H1 (cell line): ENCODE data around the gene COL11A1. TPM values are rescaled to one million over a fixed set of nuclear protein-coding genes. Genes with fewer than 3 reads are reported as not detected.

Source experiments
- CTCF ChIA-PET: fragments of 300-600 bp; sonication (Branson Sonifier 250); formaldehyde crosslinking; loops from one replicate; lab custom pipeline; 2021; ENCODE audit not compliant: partially characterized antibody; lab: Charles Lee
- POLR2A ChIA-PET: fragments of 300-600 bp; sonication (Branson Sonifier 250); formaldehyde crosslinking; loops from one replicate; lab custom pipeline; 2021; ENCODE audit warnings: inconsistent platforms; ENCODE audit not compliant: partially characterized antibody; lab: Charles Lee
- DNase-seq, 2 experiments: peaks; one replicate each; pipeline versions ENCODE4 v3.0.0 to v3.0.0-alpha.2; 2010 to 2022; ENCODE audit warnings: low spot score in 2 of 2, low read depth in 1 of 2, mixed read lengths in 1 of 2
- FAIRE-seq: peaks from 2 replicates; lab custom pipeline; 2011; peaks lifted over from hg19 to GRCh38; lab: Jason Lieb, UNC
- H2AFZ ChIP-seq: 2 replicates; pipeline ENCODE4 v1.8.1; 2012; ENCODE audit warnings: low read length, inconsistent platforms
- H2AK5ac ChIP-seq: 2 replicates; pipeline ENCODE4 v1.6.1; 2013; ENCODE audit warnings: low read depth, low read length
- H2BK120ac ChIP-seq: replicated peaks from 2 replicates; pipeline ENCODE3; 2013; ENCODE audit warnings: low read depth, low read length, inconsistent platforms
- H2BK12ac ChIP-seq: 2 replicates; pipeline ENCODE4 v1.6.1; 2013; ENCODE audit warnings: low read depth, low read length
- H2BK15ac ChIP-seq: 2 replicates; pipeline ENCODE4 v1.6.1; 2013; ENCODE audit warnings: low read length
- H2BK20ac ChIP-seq: 2 replicates; pipeline ENCODE4 v1.6.1; 2013; ENCODE audit warnings: low read length
- H2BK5ac ChIP-seq: 2 replicates; pipeline ENCODE4 v1.6.1; 2013; ENCODE audit warnings: low read depth, low read length
- H3K14ac ChIP-seq: 2 replicates; pipeline ENCODE4 v1.6.1; 2013; ENCODE audit warnings: inconsistent platforms; ENCODE audit not compliant: insufficient read length
- H3K18ac ChIP-seq: 2 replicates; pipeline ENCODE4 v1.6.1; 2013; ENCODE audit warnings: low read length; ENCODE audit errors: extremely low read depth
- H3K23ac ChIP-seq: 2 replicates; pipeline ENCODE4 v1.6.1; 2013; ENCODE audit warnings: inconsistent platforms; ENCODE audit not compliant: insufficient read length
- H3K23me2 ChIP-seq: 2 replicates; pipeline ENCODE4 v1.6.1; 2013; ENCODE audit warnings: low read depth, low read length
- H3K27ac ChIP-seq: 2 replicates; pipeline ENCODE4 v1.6.1; 2011; ENCODE audit warnings: low read depth, low read length, inconsistent platforms
- H3K27me3 ChIP-seq, 4 experiments: replicated peaks in 1 of 4; 1 replicate in 1 of 4; 2 replicates in 3 of 4; pipeline versions ENCODE4 v1.6.1 to v1.8.1; 2011 to 2013; ENCODE audit warnings: low read length in 3 of 4, mild to moderate bottlenecking in 3 of 4, inconsistent platforms in 2 of 4, mixed read lengths in 2 of 4, moderate library complexity in 1 of 4; ENCODE audit not compliant: control insufficient read depth in 3 of 4, insufficient read depth in 3 of 4; ENCODE audit errors: extremely low read depth in 1 of 4
- H3K36me3 ChIP-seq, 4 experiments: 2 replicates each; pipeline versions ENCODE4 v1.6.1 to v1.8.1; 2011 to 2013; ENCODE audit warnings: mild to moderate bottlenecking in 4 of 4, low read length in 3 of 4, moderate library complexity in 2 of 4, control low read depth in 1 of 4, inconsistent platforms in 1 of 4; ENCODE audit not compliant: insufficient read depth in 4 of 4, control insufficient read depth in 2 of 4
- H3K4ac ChIP-seq: replicated peaks from 2 replicates; pipeline ENCODE3; 2013; ENCODE audit warnings: low read length, low read depth, mixed read lengths, inconsistent platforms; ENCODE audit not compliant: insufficient read length
- H3K4me1 ChIP-seq, 4 experiments: replicated peaks in 1 of 4; 1 replicate in 1 of 4; 2 replicates in 3 of 4; pipeline versions ENCODE4 v1.6.1 to v1.8.1; 2011 to 2013; ENCODE audit warnings: low read length in 3 of 4, inconsistent platforms in 2 of 4, mixed read lengths in 1 of 4; ENCODE audit not compliant: insufficient read depth in 4 of 4, control insufficient read depth in 3 of 4
- H3K4me2 ChIP-seq, 2 experiments: 2 replicates each; pipeline versions ENCODE4 v1.6.1 to v1.8.1; 2011 to 2013; ENCODE audit warnings: low read depth in 2 of 2, low read length in 2 of 2, control low read depth in 1 of 2, inconsistent platforms in 1 of 2, mild to moderate bottlenecking in 1 of 2; ENCODE audit not compliant: insufficient read depth in 1 of 2
- H3K4me3 ChIP-seq, 4 experiments: fragments of 200-600, 300-600 bp in 1 of 4; sonication (generic), shearing (Covaris generic), sonication (Bioruptor Twin) in 1 of 4; 2 replicates each; pipeline versions ENCODE4 v1.5.1 to v1.8.1; 2011 to 2016; ENCODE audit warnings: low read length in 4 of 4, low read depth in 3 of 4, control low read depth in 2 of 4, inconsistent platforms in 2 of 4, mild to moderate bottlenecking in 2 of 4, mixed read lengths in 1 of 4, moderate library complexity in 1 of 4; ENCODE audit not compliant: insufficient read depth in 2 of 4; ENCODE audit errors: extremely low read depth in 1 of 4
- H3K56ac ChIP-seq: replicated peaks from 2 replicates; pipeline ENCODE3; 2013; ENCODE audit warnings: low read depth, mild to moderate bottlenecking, mixed read lengths, low read length, inconsistent platforms; ENCODE audit not compliant: insufficient read length
- H3K79me1 ChIP-seq: 2 replicates; pipeline ENCODE4 v1.6.1; 2013; ENCODE audit warnings: low read depth, low read length, control low read depth
- H3K79me2 ChIP-seq, 2 experiments: 2 replicates each; pipeline versions ENCODE4 v1.6.1 to v1.8.1; 2012 to 2013; ENCODE audit warnings: low read length in 2 of 2, mild to moderate bottlenecking in 2 of 2, inconsistent platforms in 1 of 2; ENCODE audit not compliant: insufficient read depth in 2 of 2, control insufficient read depth in 1 of 2
- H3K9ac ChIP-seq, 4 experiments: replicated peaks in 1 of 4; 1 replicate in 1 of 4; 2 replicates in 3 of 4; pipeline versions ENCODE4 v1.6.1 to v1.8.1; 2011 to 2013; ENCODE audit warnings: low read depth in 3 of 4, low read length in 3 of 4, control low read depth in 2 of 4, mild to moderate bottlenecking in 2 of 4, moderate library complexity in 2 of 4, inconsistent platforms in 1 of 4; ENCODE audit errors: extremely low read depth in 1 of 4
- H3K9me3 ChIP-seq, 2 experiments: 2 replicates each; pipeline versions ENCODE4 v1.6.1 to v1.8.1; 2012 to 2013; ENCODE audit warnings: mild to moderate bottlenecking in 2 of 2, moderate library complexity in 2 of 2, control low read depth in 1 of 2, inconsistent platforms in 1 of 2, low read depth in 1 of 2, low read length in 1 of 2, mixed read lengths in 1 of 2; ENCODE audit not compliant: insufficient read depth in 2 of 2
- H4K20me1 ChIP-seq, 2 experiments: replicated peaks in 1 of 2; 2 replicates each; pipeline versions ENCODE3 to v1.8.1; 2011 to 2013; ENCODE audit warnings: inconsistent platforms in 2 of 2, low read length in 2 of 2, mild to moderate bottlenecking in 1 of 2; ENCODE audit not compliant: insufficient read depth in 2 of 2, control insufficient read depth in 1 of 2
- H4K5ac ChIP-seq: 2 replicates; pipeline ENCODE4 v1.6.1; 2013; ENCODE audit warnings: low read length, low read depth, mixed read lengths, inconsistent platforms; ENCODE audit not compliant: insufficient read length
- H4K8ac ChIP-seq: 2 replicates; pipeline ENCODE4 v1.8.0; 2013; ENCODE audit warnings: mild to moderate bottlenecking, moderate library complexity, low read length, inconsistent platforms; ENCODE audit not compliant: insufficient read depth; ENCODE audit errors: extremely low read depth
- H4K91ac ChIP-seq: replicated peaks from 2 replicates; pipeline ENCODE3; 2013; ENCODE audit warnings: low read length, mixed read lengths, inconsistent platforms; ENCODE audit not compliant: insufficient read length
- ATF2 ChIP-seq: IDR thresholded peaks from 2 replicates; pipeline ENCODE4 v1.6.1; 2012; ENCODE audit warnings: low read length, inconsistent platforms
- ATF3 ChIP-seq: IDR thresholded peaks from 2 replicates; pipeline ENCODE4 v1.6.1; 2011; ENCODE audit warnings: low read depth, mild to moderate bottlenecking, low read length; ENCODE audit not compliant: insufficient read depth
- CBX5 ChIP-seq: fragments of 300-800, 300-1000 bp; sonication (generic); IDR thresholded peaks from 2 replicates; pipeline ENCODE4 v1.7.1; 2016; ENCODE audit warnings: antibody characterized with exemption, low read length, low read depth
- CBX8 ChIP-seq: fragments of 300-800, 300-1000 bp; sonication (generic); IDR thresholded peaks from 2 replicates; pipeline ENCODE4 v1.7.1; 2016; ENCODE audit warnings: low read depth, low read length, borderline replicate concordance
- CHD2 ChIP-seq: IDR thresholded peaks from 2 replicates; pipeline ENCODE4 v1.6.1; 2012; ENCODE audit warnings: low read length, improper control_type of control experiment
- GTF2F1 ChIP-seq: IDR thresholded peaks from 2 replicates; pipeline ENCODE4 v1.6.1; 2012; ENCODE audit warnings: low read depth, low read length, improper control_type of control experiment, borderline replicate concordance
- KDM5A ChIP-seq: fragments of 200-600 bp; IDR thresholded peaks from 2 replicates; pipeline ENCODE4 v1.7.1; 2012; ENCODE audit warnings: mild to moderate bottlenecking, low read length, inconsistent platforms, mixed read lengths
- NRF1 ChIP-seq: IDR thresholded peaks from 2 replicates; pipeline ENCODE4 v1.6.1; 2011; ENCODE audit warnings: mild to moderate bottlenecking, low read depth, low read length, improper control_type of control experiment
- SAP30 ChIP-seq: fragments of 300-600 bp; sonication (generic); IDR thresholded peaks from 2 replicates; pipeline ENCODE4 v1.7.1; 2012; ENCODE audit warnings: low read length, moderate library complexity, mild to moderate bottlenecking, inconsistent platforms; ENCODE audit not compliant: insufficient read depth, insufficient replicate concordance
- SP2 ChIP-seq: IDR thresholded peaks from 2 replicates; pipeline ENCODE4 v1.6.1; 2012; ENCODE audit warnings: mild to moderate bottlenecking, low read length, inconsistent platforms
- SRF ChIP-seq: IDR thresholded peaks from 2 replicates; pipeline ENCODE4 v1.6.1; 2011; ENCODE audit warnings: mild to moderate bottlenecking, low read depth, low read length, moderate library complexity
- TCF12 ChIP-seq: IDR thresholded peaks from 2 replicates; pipeline ENCODE4 v1.6.1; 2011; ENCODE audit warnings: low read depth, mild to moderate bottlenecking, low read length
- WGBS, 2 experiments: shearing (Covaris generic) in 1 of 2; methylation state at CpG; one replicate each; pipeline versions ENCODE4 v1.1.6 to v1.1.7; 2013 to 2015; ENCODE audit warnings: low lambda C conversion rate in 2 of 2, mixed read lengths in 2 of 2, inconsistent platforms in 1 of 2, low coverage in 1 of 2, missing lambda C conversion rate in 1 of 2; ENCODE audit not compliant: insufficient replicate concordance in 2 of 2, insufficient coverage in 1 of 2, insufficient read length in 1 of 2; ENCODE audit errors: extremely low coverage in 1 of 2, missing lambda C conversion rate in 1 of 2; 5-methylcytosine and 5-hydroxymethylcytosine counted together
- polyA plus RNA-seq, 7 experiments: library from polyadenylated mRNA; depleted of rRNA in 3 of 7; stranded (reverse) in 5 of 7; unstranded in 2 of 7; fragments of >200 nt in 5 of 7; fragments of 200-250 nt in 2 of 7; gene quantifications; 1 replicate in 5 of 7; 2 replicates in 1 of 7; 4 replicates in 1 of 7; pipeline versions ENCODE4 v1.2.1 to v1.2.3, GENCODE V29; 2011 to 2013; ENCODE audit warnings: missing spikeins in 2 of 7, mixed read lengths in 2 of 7
- total RNA-seq: library from RNA; stranded (reverse); fragmentation: NEBNext Ultra II Directional; extraction: Animal tissue kit (Norgen Biotek cat#: 25700); gene quantifications from 2 replicates; pipeline ENCODE4 v1.2.1, GENCODE V29; 2021

The COL11A1 gene
- total and polyA plus RNA-seq, 2 of the 8 experiments (the other 6 are each of a cell fraction or from before 2014, with no cell fraction given): 4.0 to 27.9 TPM

- no peak for FAIRE-seq
- no peak overlapping the region for H2AK5ac ChIP-seq
- H2BK120ac ChIP-seq: no peak overlapping the region
- no peaks in the 10 kb centered on the region for H3K79me2 ChIP-seq
- POLR2A ChIA-PET: no interaction called here
- no peak overlapping the region for H2BK20ac ChIP-seq
- H3K4me1 ChIP-seq: no peaks in the 10 kb centered on the region
- CTCF ChIA-PET: no interaction called here
- no peak overlapping the region for H2AFZ ChIP-seq
- no peak overlapping the region for H3K23ac ChIP-seq
- DNase-seq: no peak
- no peaks in the 10 kb centered on the region for H4K20me1 ChIP-seq
- no peak overlapping the region for H4K91ac ChIP-seq
- no peak overlapping the region for H3K14ac ChIP-seq
- no peak overlapping the region for H3K18ac ChIP-seq
- no peak overlapping the region for H3K9ac ChIP-seq
- H3K56ac ChIP-seq: no peak overlapping the region
- no peak overlapping the region for H4K5ac ChIP-seq
- no peaks in the 10 kb centered on the region for H3K9me3 ChIP-seq
- no peak overlapping the region for H4K8ac ChIP-seq
- no peak overlapping the region for H3K4me3 ChIP-seq
- H2BK15ac ChIP-seq: no peak overlapping the region
- H2BK5ac ChIP-seq: no peak overlapping the region
- WGBS, 2 experiments: 95% methylated on average over 2 of the region's 2 CpGs; no CpG with 5 or more reads in 1 of the 2 experiments
- H3K36me3 ChIP-seq: no peaks in the 10 kb centered on the region
- H3K27ac ChIP-seq: no peak overlapping the region
- H3K4ac ChIP-seq: no peak overlapping the region
- H3K79me1 ChIP-seq: no peaks in the 10 kb centered on the region
- no peak overlapping the region for H2BK12ac ChIP-seq
- H3K27me3 ChIP-seq: no peaks in the 10 kb centered on the region
- no peak overlapping the region for H3K4me2 ChIP-seq
- H3K23me2 ChIP-seq: no peaks in the 10 kb centered on the region; the same call in 1 of the 2 replicates
- TF ChIP-seq GTF2F1 (no peak), CBX5 (no peak), CHD2 (no peak), TCF12 (no peak), CBX8 (no peak), SAP30 (no peak), NRF1 (no peak), ATF2 (no peak), KDM5A (no peak), SP2 (no peak), SRF (no peak), ATF3 (no peak)
Observed at GRCh38 chr1:102961549-102961948, 146.8 kb downstream of the COL11A1 start.
